HFF-Myc (cell line): ENCODE results near the gene TYROBP.
A peak's percentile ranks its signal among the peaks of the same experiment; 100 is the strongest.

Source experiments
- DNase-seq: peaks from one replicate; pipeline ENCODE4 v3.0.0-alpha.2; 2011; ENCODE audit warnings: low read depth; ENCODE audit errors: extremely low read depth
- H3K4me3 ChIP-seq: replicated peaks from 2 replicates; pipeline ENCODE4 v1.5.1; 2011; ENCODE audit warnings: low read depth, mild to moderate bottlenecking, control low read depth, low read length
- TF ChIP-seq, protein P1 (sequence below): IDR thresholded peaks from 2 replicates; pipeline ENCODE4 v1.5.1; 2012; ENCODE audit warnings: mild to moderate bottlenecking, low read depth, low read length, control low read depth; ENCODE audit errors: missing control alignments

The TYROBP gene

DNA sequence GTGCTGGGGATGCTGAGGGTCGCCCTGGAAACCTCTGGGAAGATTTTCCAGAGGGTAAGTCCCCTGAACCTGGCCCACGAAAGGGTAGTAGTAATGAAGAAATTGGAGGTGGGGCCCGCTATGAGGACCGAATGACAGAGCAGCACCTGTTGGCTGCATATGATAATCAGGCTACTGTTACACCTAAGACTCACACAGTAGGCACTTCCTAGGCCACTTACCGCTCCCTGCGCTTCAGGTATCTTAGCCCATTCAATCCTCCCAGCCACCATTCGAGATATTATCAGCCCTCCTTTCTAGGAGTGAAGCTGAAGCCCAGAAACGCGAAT is 23.7 kb upstream of the TYROBP start:
- no peak overlapping the region for H3K4me3 ChIP-seq
- TF ChIP-seq, protein P1, sequence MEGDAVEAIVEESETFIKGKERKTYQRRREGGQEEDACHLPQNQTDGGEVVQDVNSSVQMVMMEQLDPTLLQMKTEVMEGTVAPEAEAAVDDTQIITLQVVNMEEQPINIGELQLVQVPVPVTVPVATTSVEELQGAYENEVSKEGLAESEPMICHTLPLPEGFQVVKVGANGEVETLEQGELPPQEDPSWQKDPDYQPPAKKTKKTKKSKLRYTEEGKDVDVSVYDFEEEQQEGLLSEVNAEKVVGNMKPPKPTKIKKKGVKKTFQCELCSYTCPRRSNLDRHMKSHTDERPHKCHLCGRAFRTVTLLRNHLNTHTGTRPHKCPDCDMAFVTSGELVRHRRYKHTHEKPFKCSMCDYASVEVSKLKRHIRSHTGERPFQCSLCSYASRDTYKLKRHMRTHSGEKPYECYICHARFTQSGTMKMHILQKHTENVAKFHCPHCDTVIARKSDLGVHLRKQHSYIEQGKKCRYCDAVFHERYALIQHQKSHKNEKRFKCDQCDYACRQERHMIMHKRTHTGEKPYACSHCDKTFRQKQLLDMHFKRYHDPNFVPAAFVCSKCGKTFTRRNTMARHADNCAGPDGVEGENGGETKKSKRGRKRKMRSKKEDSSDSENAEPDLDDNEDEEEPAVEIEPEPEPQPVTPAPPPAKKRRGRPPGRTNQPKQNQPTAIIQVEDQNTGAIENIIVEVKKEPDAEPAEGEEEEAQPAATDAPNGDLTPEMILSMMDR = no peak
- no peak for DNase-seq

DNA sequence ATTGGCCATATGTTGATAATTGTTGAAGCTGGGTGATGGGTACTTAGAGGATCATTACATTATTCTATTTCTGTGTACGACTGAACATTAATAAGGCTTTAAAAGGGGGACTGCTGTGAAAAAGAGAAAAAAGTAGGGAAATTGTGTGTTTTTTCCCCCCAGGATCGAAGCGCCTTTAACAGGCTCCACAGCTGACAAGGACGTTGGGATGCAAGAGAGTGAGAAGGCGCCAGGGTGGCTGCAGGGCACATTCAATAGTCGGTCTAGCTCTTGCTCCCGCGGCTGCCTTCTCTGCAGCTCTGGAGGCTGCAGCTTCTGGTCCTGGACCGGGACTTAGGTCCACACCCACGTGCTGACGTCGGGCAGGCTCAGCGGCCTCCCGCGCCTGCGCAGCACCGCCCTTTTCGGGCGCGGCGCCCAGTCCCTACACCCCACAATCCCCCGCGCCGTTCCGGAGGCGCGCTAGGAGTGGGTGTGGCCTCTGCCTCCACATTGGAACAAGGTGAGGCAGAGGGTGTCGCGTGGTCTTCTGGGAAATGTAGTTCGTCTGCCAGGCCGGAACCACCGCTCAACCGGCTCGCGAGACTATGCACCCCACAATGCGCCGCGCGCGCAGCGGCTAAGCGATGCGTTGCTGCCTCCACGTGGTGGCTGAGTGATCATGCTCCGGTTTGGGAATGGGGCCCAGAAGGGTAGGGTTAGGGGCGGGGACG is 23.2 kb upstream of the TYROBP start:
- H3K4me3 ChIP-seq = peak overlapping the region; percentile 36
- TF ChIP-seq, protein P1 = peak; percentile 87
- peak; percentile 97 for DNase-seq

DNA sequence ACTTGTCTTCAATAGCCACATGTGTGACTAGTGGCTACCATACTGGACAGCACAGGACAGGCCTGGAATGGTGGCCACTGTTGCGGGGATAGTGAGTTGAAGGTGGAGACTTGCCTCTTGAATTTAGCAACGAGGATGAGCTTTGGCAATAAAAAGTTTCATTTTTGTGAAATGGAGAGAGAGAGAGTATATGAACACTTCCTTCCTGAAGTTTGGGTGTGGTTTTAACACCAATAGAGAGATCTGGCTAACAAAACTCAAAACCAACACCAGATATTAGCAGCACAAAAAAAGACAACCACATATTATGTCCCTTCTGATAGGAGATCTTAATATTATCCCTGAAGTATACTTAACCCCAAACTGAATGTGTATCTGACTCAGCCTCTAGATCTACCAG is 21.8 kb upstream of the TYROBP start:
- TF ChIP-seq, protein P1 = no peak
- DNase-seq = no peak

DNA sequence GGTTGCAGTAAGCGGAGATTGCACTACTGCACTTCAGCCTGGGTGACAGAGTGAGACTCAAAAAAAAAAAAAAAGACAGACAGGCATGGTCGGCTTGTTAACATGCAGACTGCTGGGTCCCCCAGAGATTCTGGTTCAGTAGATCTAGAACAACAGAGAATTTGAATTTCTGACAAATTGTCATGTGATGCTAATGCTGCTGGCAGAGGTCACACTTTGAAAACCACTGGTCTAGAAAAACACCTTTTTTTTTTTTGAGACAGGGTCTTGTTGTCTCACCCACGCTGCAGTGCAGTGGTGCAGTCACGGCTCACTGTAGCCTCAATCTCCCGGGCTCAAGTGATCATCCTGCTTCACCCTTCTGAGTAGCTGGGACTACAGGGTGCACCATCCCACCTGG is 20.4 kb upstream of the TYROBP start:
- no peak overlapping the region for H3K4me3 ChIP-seq
- DNase-seq = no peak
- TF ChIP-seq, protein P1 = no peak

More for the DNA sequence above, 21.8 kb upstream of the TYROBP start:
- no peak overlapping the region for H3K4me3 ChIP-seq

DNA sequence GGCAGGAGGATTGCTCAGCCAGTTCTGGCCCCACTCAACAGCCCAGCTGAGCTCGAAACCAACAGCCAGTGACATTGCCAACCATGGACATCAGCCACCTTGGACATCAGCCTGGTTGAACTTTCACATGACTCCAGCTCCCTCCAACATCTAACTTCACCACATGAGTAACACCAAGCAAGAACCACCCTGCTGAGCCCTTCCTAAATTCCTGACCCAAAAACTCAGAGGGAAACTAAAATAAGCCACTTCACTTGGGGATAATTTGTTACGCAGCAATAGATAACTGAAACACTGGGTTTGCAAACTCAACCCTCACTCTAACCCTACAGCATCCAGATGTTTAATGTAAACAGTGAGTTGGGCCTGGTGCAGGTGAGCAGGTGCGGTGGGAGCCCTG is 17.4 kb upstream of the TYROBP start:
- H3K4me3 ChIP-seq = no peak overlapping the region
- TF ChIP-seq, protein P1 = no peak
- no peak for DNase-seq

DNA sequence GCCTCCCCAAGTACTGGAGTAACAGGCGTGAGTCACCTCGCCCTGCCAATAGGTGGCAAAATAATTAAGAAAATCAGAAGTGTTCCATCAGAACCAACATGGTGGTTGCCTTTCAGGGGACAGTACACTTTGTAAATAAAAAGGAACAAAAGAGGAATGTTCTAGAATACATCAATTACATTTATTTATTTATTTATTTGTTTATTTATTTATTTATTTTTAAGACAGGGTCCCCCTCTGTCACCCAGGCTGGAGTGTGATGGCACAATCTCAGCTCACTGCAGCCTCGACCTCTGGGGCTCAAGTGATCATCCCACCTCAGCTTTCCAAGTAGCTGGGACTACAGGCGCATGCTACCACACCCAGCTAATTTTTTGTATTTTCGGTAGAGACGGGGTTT is 12.9 kb upstream of the TYROBP start:
- no peak overlapping the region for H3K4me3 ChIP-seq
- DNase-seq = no peak
- TF ChIP-seq, protein P1 = no peak

DNA sequence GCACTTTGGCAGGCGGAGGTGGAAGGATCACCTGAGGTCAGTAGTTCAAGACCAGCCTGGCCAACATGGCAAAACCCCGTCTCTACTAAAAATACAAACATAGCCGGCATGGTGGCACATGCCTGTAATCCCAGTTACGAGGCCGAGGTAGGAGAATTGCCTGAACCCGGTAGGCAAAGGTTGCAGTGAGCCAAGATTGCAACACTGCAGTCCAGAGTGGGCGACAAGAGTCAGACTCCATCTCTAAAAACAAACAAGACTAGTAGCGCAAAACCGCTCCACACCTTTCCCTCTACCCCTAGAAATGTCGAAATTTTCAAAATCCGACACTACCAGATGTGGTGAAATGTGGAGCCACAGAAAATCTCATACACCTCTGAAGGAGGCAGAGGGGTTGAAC is 11.2 kb upstream of the TYROBP start:
- DNase-seq = no peak
- TF ChIP-seq, protein P1 = no peak
- no peak overlapping the region for H3K4me3 ChIP-seq
